ENCODE results near the gene ABLIM3.

ABLIM3 gene

GRCh38 chr5:149198148-149198547, 56.9 kb downstream of the ABLIM3 start:
- Histone ChIP-seq H3K36me3 (replicated peaks) (no peaks in the 10 kb centered on the region), H3K4me1 (no peaks in the 10 kb centered on the region), H3K27me3 (ENCODE audit: low read depth) (no peaks in the 10 kb centered on the region), H3K9me3 (no peaks in the 10 kb centered on the region), H3K4me3 (no peak overlapping the region)
- DNase-seq (ENCODE audit: low spot score in 2 of 2): no peak
- in situ Hi-C loops (cut with MboI; ENCODE audit: low sequenced_read_pairs): no loop called here

- no peak for DNase-seq (ENCODE audit: low spot score in 2 of 2)
- H3K4me3 ChIP-seq: no peak overlapping the region
- no peaks in the 10 kb centered on the region for H3K4me1 ChIP-seq
- in situ Hi-C loops (cut with MboI; ENCODE audit: low sequenced_read_pairs): no loop called here
- H3K27me3 ChIP-seq (ENCODE audit: low read depth): no peaks in the 10 kb centered on the region
- H3K9me3 ChIP-seq: no peaks in the 10 kb centered on the region
- no peaks in the 10 kb centered on the region for H3K36me3 ChIP-seq (replicated peaks)
Observed at GRCh38 chr5:149200355-149200754, 59.1 kb downstream of the ABLIM3 start.

GRCh38 chr5:149201121-149201637, 59.9 kb downstream of the ABLIM3 start:
- Histone ChIP-seq H3K4me1 (no peaks in the 10 kb centered on the region), H3K36me3 (replicated peaks) (no peaks in the 10 kb centered on the region), H3K9me3 (no peaks in the 10 kb centered on the region), H3K27me3 (ENCODE audit: low read depth) (no peaks in the 10 kb centered on the region), H3K4me3 (no peak overlapping the region)
- in situ Hi-C loops (cut with MboI; ENCODE audit: low sequenced_read_pairs): no loop called here
- no peak for DNase-seq (ENCODE audit: low spot score in 2 of 2)

- no peaks in the 10 kb centered on the region for H3K4me1 ChIP-seq
- no peak for DNase-seq (ENCODE audit: low spot score in 2 of 2)
- in situ Hi-C loops (cut with MboI; ENCODE audit: low sequenced_read_pairs): no loop called here
- H3K36me3 ChIP-seq (replicated peaks): no peaks in the 10 kb centered on the region
- no peaks in the 10 kb centered on the region; the same call in 1 of the 2 replicates for H3K27me3 ChIP-seq (ENCODE audit: low read depth)
- H3K9me3 ChIP-seq: no peaks in the 10 kb centered on the region
- H3K4me3 ChIP-seq: no peak overlapping the region
Observed at GRCh38 chr5:149202910-149203451, 61.7 kb downstream of the ABLIM3 start.

GRCh38 chr5:149203921-149204441, 62.7 kb downstream of the ABLIM3 start:
- H3K4me1 ChIP-seq: no peaks in the 10 kb centered on the region
- H3K27me3 ChIP-seq (ENCODE audit: low read depth): no peaks in the 10 kb centered on the region; the same call in 1 of the 2 replicates
- no peak for DNase-seq (ENCODE audit: low spot score in 2 of 2)
- in situ Hi-C loops (cut with MboI; ENCODE audit: low sequenced_read_pairs): no loop called here
- no peak overlapping the region for H3K4me3 ChIP-seq
- H3K36me3 ChIP-seq (replicated peaks): no peaks in the 10 kb centered on the region
- no peaks in the 10 kb centered on the region for H3K9me3 ChIP-seq

GRCh38 chr5:149205625-149206523, 64.6 kb downstream of the ABLIM3 start:
- Histone ChIP-seq H3K4me3 (no peak overlapping the region), H3K27me3 (ENCODE audit: low read depth) (no peaks in the 10 kb centered on the region; the same call in 1 of the 2 replicates), H3K36me3 (replicated peaks) (no peaks in the 10 kb centered on the region), H3K9me3 (no peaks in the 10 kb centered on the region), H3K4me1 (no peaks in the 10 kb centered on the region)
- DNase-seq (ENCODE audit: low spot score in 2 of 2): no peak
- in situ Hi-C loops (cut with MboI; ENCODE audit: low sequenced_read_pairs): no loop called here

- DNase-seq (ENCODE audit: low spot score in 2 of 2): no peak
Observed at GRCh38 chr5:149206524-149207141, 65.3 kb downstream of the ABLIM3 start.

GRCh38 chr5:149207831-149208230, 66.5 kb downstream of the ABLIM3 start:
- H3K27me3 ChIP-seq (ENCODE audit: low read depth): no peaks in the 10 kb centered on the region; the same call in 1 of the 2 replicates
- H3K4me3 ChIP-seq: no peak overlapping the region
- in situ Hi-C loops (cut with MboI; ENCODE audit: low sequenced_read_pairs): no loop called here
- no peaks in the 10 kb centered on the region for H3K9me3 ChIP-seq
- no peaks in the 10 kb centered on the region for H3K4me1 ChIP-seq
- no peak for DNase-seq (ENCODE audit: low spot score in 2 of 2)
- no peaks in the 10 kb centered on the region for H3K36me3 ChIP-seq (replicated peaks)

More at GRCh38 chr5:149206524-149207141, 65.3 kb downstream of the ABLIM3 start:
- Histone ChIP-seq H3K27me3 (ENCODE audit: low read depth) (no peaks in the 10 kb centered on the region; the same call in 1 of the 2 replicates), H3K4me3 (no peak overlapping the region), H3K4me1 (no peaks in the 10 kb centered on the region), H3K9me3 (no peaks in the 10 kb centered on the region), H3K36me3 (replicated peaks) (no peaks in the 10 kb centered on the region)
- in situ Hi-C loops (cut with MboI; ENCODE audit: low sequenced_read_pairs): no loop called here

GRCh38 chr5:149210225-149210624, 68.9 kb downstream of the ABLIM3 start:
- Histone ChIP-seq H3K36me3 (replicated peaks) (no peaks in the 10 kb centered on the region), H3K4me1 (no peaks in the 10 kb centered on the region), H3K27me3 (ENCODE audit: low read depth) (no peaks in the 10 kb centered on the region; the same call in 1 of the 2 replicates), H3K4me3 (no peak overlapping the region), H3K9me3 (no peaks in the 10 kb centered on the region)
- no peak for DNase-seq (ENCODE audit: low spot score in 2 of 2)
- in situ Hi-C loops (cut with MboI; ENCODE audit: low sequenced_read_pairs): no loop called here

GRCh38 chr5:149210968-149211490, 69.7 kb downstream of the ABLIM3 start:
- Histone ChIP-seq H3K4me3 (no peak overlapping the region), H3K9me3 (no peaks in the 10 kb centered on the region), H3K36me3 (replicated peaks) (no peaks in the 10 kb centered on the region), H3K4me1 (no peaks in the 10 kb centered on the region), H3K27me3 (ENCODE audit: low read depth) (no peaks in the 10 kb centered on the region; the same call in 1 of the 2 replicates)
- no peak for DNase-seq (ENCODE audit: low spot score in 2 of 2)
- in situ Hi-C loops (cut with MboI; ENCODE audit: low sequenced_read_pairs): no loop called here

GRCh38 chr5:149211566-149211965, 70.3 kb downstream of the ABLIM3 start:
- no peaks in the 10 kb centered on the region for H3K36me3 ChIP-seq (replicated peaks)
- no peaks in the 10 kb centered on the region for H3K9me3 ChIP-seq
- no peaks in the 10 kb centered on the region; the same call in 1 of the 2 replicates for H3K27me3 ChIP-seq (ENCODE audit: low read depth)
- in situ Hi-C loops (cut with MboI; ENCODE audit: low sequenced_read_pairs): no loop called here
- H3K4me1 ChIP-seq: no peaks in the 10 kb centered on the region
- H3K4me3 ChIP-seq: no peak overlapping the region
- DNase-seq (ENCODE audit: low spot score in 2 of 2): no peak

- no peaks in the 10 kb centered on the region for H3K9me3 ChIP-seq
- no peaks in the 10 kb centered on the region; the same call in 1 of the 2 replicates for H3K27me3 ChIP-seq (ENCODE audit: low read depth)
- no peaks in the 10 kb centered on the region for H3K4me1 ChIP-seq
- no peak overlapping the region for H3K4me3 ChIP-seq
- H3K36me3 ChIP-seq (replicated peaks): no peaks in the 10 kb centered on the region
- in situ Hi-C loops (cut with MboI; ENCODE audit: low sequenced_read_pairs): no loop called here
- DNase-seq (ENCODE audit: low spot score in 2 of 2): no peak
Observed at GRCh38 chr5:149212198-149212951, 71.1 kb downstream of the ABLIM3 start.

Data from HAP-1 (cell line).